ENCODE measurements around the gene CCDC87.
"Not testable (repeated sequence)": the region's sequence is repeated elsewhere in the genome, so short reads cannot be mapped to it uniquely, and the experiment has no call there.

- TF ChIP-seq CTCF (IDR thresholded peaks at IDR 0.05; ENCODE audit: insufficient read depth, low read length, poor library complexity, severe bottlenecking); EZH2phosphoT487 (conservative IDR thresholded peaks at IDR 0.05; ENCODE audit: low read length): not testable (repeated sequence)
Observed at GRCh38 chr11:66540598-66540997, 52.3 kb downstream of the CCDC87 start.
